ENCODE results near the gene HMCN1. TPM values are rescaled to one million over a fixed set of nuclear protein-coding genes. Genes with fewer than 3 reads are reported as not detected.

The HMCN1 gene
- total RNA-seq, 2 donors from 2014 or later: 6.5 to 7.4 TPM

GRCh38 chr1:185741551-185741950 lies 7.4 kb downstream of the HMCN1 start:
- DNase-seq: no peak
- Histone ChIP-seq H3K27me3 (ENCODE audit: control insufficient read depth, insufficient read depth, low read length, poor library complexity, severe bottlenecking) (no peaks in the 10 kb centered on the region), H3K9me3 (ENCODE audit: control insufficient read depth, low read length) (peaks cover 4% of the 10 kb centered on the region), H3K36me3 (ENCODE audit: control insufficient read depth, insufficient read depth, low read length) (no peaks in the 10 kb centered on the region), H3K4me1 (ENCODE audit: control insufficient read depth, insufficient read depth, low read length) (no peaks in the 10 kb centered on the region), H3K27ac (ENCODE audit: low read depth, low read length) (no peak overlapping the region), H3K9ac (ENCODE audit: extremely low read depth, low read length, poor library complexity, severe bottlenecking) (no peak overlapping the region), H3K4me3 (ENCODE audit: low read length) (no peak overlapping the region)
- Mint-ChIP-seq H3K27ac (no peak overlapping the region), H3K36me3 (ENCODE audit: low read depth) (no peaks in the 10 kb centered on the region), H3K27me3 (ENCODE audit: insufficient read depth) (no peaks in the 10 kb centered on the region), H3K4me3 (no peak overlapping the region), H3K9me3 (peaks cover 5% of the 10 kb centered on the region), H3K4me1 (no peaks in the 10 kb centered on the region)
- TF ChIP-seq CTCF (conservative IDR thresholded peaks at IDR 0.05): no peak
- WGBS, 2 experiments (ENCODE audit: insufficient coverage in 1 of 2, insufficient read length in 1 of 2): 91 to 95% methylated on average over 2 to 3 of the region's 3 CpGs

- no peaks in the 10 kb centered on the region for H3K27me3 ChIP-seq (ENCODE audit: control insufficient read depth, insufficient read depth, low read length, poor library complexity, severe bottlenecking)
- no peaks in the 10 kb centered on the region for H3K4me1 Mint-ChIP-seq
- no peak overlapping the region for H3K27ac Mint-ChIP-seq
- H3K4me3 Mint-ChIP-seq: no peak overlapping the region
- no peaks in the 10 kb centered on the region for H3K36me3 Mint-ChIP-seq (ENCODE audit: low read depth)
- H3K36me3 ChIP-seq (ENCODE audit: control insufficient read depth, insufficient read depth, low read length): no peaks in the 10 kb centered on the region
- DNase-seq: no peak
- no peak overlapping the region for H3K4me3 ChIP-seq (ENCODE audit: low read length)
- H3K27ac ChIP-seq (ENCODE audit: low read depth, low read length): no peak overlapping the region
- no peak for TF ChIP-seq CTCF (conservative IDR thresholded peaks at IDR 0.05)
- H3K9me3 Mint-ChIP-seq: peaks cover 5% of the 10 kb centered on the region
- H3K4me1 ChIP-seq (ENCODE audit: control insufficient read depth, insufficient read depth, low read length): no peaks in the 10 kb centered on the region
- H3K9me3 ChIP-seq (ENCODE audit: control insufficient read depth, low read length): peaks cover 4% of the 10 kb centered on the region
- no peaks in the 10 kb centered on the region for H3K27me3 Mint-ChIP-seq (ENCODE audit: insufficient read depth)
- no peak overlapping the region for H3K9ac ChIP-seq (ENCODE audit: extremely low read depth, low read length, poor library complexity, severe bottlenecking)
Measured at GRCh38 chr1:185742403-185742802, 8.2 kb downstream of the HMCN1 start.

- Mint-ChIP-seq H3K27ac (no peak overlapping the region), H3K4me1 (peaks cover 2% of the 10 kb centered on the region), H3K36me3 (ENCODE audit: low read depth) (no peaks in the 10 kb centered on the region), H3K27me3 (ENCODE audit: insufficient read depth) (no peaks in the 10 kb centered on the region), H3K9me3 (peaks cover 5% of the 10 kb centered on the region), H3K4me3 (no peak overlapping the region)
- no peak overlapping the region for H3K9ac ChIP-seq (ENCODE audit: extremely low read depth, low read length, poor library complexity, severe bottlenecking)
- H3K36me3 ChIP-seq (ENCODE audit: control insufficient read depth, insufficient read depth, low read length): no peaks in the 10 kb centered on the region
- DNase-seq: no peak
- no peak for TF ChIP-seq CTCF (conservative IDR thresholded peaks at IDR 0.05)
- H3K4me3 ChIP-seq (ENCODE audit: low read length): no peak overlapping the region
- no peaks in the 10 kb centered on the region for H3K4me1 ChIP-seq (ENCODE audit: control insufficient read depth, insufficient read depth, low read length)
- 93% methylated on average over 3 to 4 of the region's 4 CpGs for WGBS, 2 experiments (ENCODE audit: insufficient coverage in 1 of 2, insufficient read length in 1 of 2)
- peaks cover 4% of the 10 kb centered on the region for H3K9me3 ChIP-seq (ENCODE audit: control insufficient read depth, low read length)
- H3K27ac ChIP-seq (ENCODE audit: low read depth, low read length): no peak overlapping the region
- no peaks in the 10 kb centered on the region for H3K27me3 ChIP-seq (ENCODE audit: control insufficient read depth, insufficient read depth, low read length, poor library complexity, severe bottlenecking)
Measured at GRCh38 chr1:185745165-185745564, 11.0 kb downstream of the HMCN1 start.

All from endodermal cell (in vitro differentiated cells).